ENCODE data around the gene TMEM116.
"Not testable (repeated sequence)": the region's sequence is repeated elsewhere in the genome, so short reads cannot be mapped to it uniquely, and the experiment has no call there.

TMEM116 gene

DNA sequence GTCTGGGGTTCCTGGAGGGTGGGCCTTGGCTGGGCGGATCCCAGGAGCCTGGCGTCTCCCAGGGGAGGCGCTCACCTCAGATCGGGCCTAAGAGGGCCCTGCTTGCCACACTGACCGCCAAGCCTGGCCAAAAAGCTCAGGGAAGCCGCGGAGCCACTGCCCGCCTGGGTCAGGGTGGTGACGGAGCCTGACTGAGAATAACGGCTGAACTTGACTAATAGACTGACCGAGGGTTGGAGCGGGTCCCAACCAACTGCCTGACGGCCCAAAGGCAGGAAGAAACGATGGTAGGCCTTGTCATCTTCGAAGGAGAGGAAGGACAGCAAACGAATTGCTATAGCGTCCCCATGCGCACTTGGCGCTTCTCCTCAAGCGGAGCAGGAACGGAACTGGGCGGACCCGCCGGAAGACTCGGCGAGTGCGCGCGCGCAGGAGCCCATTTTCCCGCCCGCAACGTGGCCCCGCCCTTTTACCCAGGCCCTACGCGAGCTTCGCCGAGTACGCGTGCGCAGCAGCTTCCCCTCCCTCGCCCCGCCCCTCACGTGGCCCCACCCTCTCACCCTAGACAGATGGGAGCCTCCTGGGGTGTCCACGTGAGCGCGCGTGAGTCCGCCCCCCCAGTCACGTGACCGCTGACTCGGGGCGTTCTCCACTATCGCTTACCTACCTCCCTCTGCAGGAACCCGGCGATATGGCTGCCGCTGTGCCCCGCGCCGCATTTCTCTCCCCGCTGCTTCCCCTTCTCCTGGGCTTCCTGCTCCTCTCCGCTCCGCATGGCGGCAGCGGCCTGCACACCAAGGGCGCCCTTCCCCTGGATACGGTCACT lies at the start of gene TMEM116, which contains the start of gene ERP29:
Gene TMEM116, minus strand, starts transcription at position 391 of the 826 bp plus-strand sequence. CDS start 7,895 bp downstream, outside the sequence.
Gene ERP29, plus strand, starts transcription at position 652 of the 826 bp plus-strand sequence. Its CDS starts 40 bp downstream, at position 692.
- no peak for TF ChIP-seq ZFX (IDR thresholded peaks at IDR 0.05; ENCODE audit: borderline replicate concordance)
- TF ChIP-seq, protein P1, sequence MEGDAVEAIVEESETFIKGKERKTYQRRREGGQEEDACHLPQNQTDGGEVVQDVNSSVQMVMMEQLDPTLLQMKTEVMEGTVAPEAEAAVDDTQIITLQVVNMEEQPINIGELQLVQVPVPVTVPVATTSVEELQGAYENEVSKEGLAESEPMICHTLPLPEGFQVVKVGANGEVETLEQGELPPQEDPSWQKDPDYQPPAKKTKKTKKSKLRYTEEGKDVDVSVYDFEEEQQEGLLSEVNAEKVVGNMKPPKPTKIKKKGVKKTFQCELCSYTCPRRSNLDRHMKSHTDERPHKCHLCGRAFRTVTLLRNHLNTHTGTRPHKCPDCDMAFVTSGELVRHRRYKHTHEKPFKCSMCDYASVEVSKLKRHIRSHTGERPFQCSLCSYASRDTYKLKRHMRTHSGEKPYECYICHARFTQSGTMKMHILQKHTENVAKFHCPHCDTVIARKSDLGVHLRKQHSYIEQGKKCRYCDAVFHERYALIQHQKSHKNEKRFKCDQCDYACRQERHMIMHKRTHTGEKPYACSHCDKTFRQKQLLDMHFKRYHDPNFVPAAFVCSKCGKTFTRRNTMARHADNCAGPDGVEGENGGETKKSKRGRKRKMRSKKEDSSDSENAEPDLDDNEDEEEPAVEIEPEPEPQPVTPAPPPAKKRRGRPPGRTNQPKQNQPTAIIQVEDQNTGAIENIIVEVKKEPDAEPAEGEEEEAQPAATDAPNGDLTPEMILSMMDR (IDR thresholded peaks at IDR 0.05), result peak; percentile 66
- H3K27ac ChIP-seq, result peak within 1 kb of the TSS; percentile 99

DNA sequence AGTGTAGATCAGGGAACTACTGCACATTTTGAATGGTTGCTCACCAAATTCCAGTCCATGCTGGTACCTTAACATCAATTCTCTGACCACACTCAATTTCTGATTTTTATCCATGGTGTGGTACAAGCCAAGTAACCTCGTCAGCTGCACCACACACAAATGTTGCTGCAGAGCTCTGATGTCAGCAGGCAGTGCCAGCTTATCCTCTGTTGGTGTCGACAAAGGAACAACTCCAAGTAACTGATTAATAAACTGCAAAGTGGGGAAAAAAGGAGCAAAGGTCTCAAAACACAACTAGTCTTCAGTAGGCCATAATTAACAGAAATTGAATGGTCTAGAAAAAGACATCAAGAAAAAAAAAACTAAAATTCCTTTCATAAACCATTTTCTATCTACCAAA lies 48.2 kb upstream of the TMEM116 start:
- H3K27ac ChIP-seq, result no peak overlapping the region
- TF ChIP-seq, protein P1 (IDR thresholded peaks at IDR 0.05), result no peak
- TF ChIP-seq ZFX (IDR thresholded peaks at IDR 0.05; ENCODE audit: borderline replicate concordance), result no peak

DNA sequence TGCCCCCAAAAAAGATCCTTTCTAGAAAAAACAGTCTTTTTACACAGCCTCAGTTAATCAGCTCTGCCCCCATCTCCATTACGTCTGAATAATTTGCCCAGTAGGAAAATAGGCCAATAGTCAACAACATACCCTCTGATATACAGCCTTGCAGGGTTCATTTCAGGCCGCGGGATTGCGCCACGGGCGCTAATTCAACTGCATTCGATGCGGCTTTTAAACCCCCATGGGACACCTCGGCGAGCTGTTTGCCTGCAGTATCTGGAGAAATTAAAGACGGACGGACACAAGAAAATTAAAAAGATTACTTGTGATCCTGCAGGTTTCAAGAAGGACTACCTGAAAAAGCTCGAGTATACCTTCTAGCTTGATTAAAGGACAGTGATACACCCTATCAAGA lies 36.4 kb upstream of the TMEM116 start:
- TF ChIP-seq, protein P1 (IDR thresholded peaks at IDR 0.05), result no peak
- TF ChIP-seq ZFX (IDR thresholded peaks at IDR 0.05; ENCODE audit: borderline replicate concordance), result no peak
- no peak overlapping the region for H3K27ac ChIP-seq

DNA sequence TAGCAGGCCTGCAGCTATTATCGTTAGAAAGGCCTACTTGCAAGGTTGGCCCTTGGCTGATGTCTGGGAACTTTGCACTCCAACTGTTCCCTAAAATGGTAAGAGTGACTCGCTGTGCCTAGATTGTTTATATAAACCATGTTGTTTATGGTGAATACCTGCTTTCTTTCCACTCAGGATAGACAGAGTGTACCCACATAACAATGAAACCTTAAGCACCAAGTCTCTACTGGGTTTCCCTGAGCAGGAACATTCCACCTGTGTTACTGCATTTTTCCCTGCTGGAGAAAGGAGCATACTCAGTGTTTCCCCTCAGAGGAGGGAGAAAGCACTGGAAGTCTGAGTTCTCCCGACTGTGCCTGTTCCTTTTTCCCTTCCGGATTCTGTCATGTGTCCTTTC lies 33.0 kb upstream of the TMEM116 start:
- TF ChIP-seq, protein P1 (IDR thresholded peaks at IDR 0.05), result no peak
- TF ChIP-seq ZFX (IDR thresholded peaks at IDR 0.05; ENCODE audit: borderline replicate concordance), result no peak
- H3K27ac ChIP-seq, result no peak overlapping the region

DNA sequence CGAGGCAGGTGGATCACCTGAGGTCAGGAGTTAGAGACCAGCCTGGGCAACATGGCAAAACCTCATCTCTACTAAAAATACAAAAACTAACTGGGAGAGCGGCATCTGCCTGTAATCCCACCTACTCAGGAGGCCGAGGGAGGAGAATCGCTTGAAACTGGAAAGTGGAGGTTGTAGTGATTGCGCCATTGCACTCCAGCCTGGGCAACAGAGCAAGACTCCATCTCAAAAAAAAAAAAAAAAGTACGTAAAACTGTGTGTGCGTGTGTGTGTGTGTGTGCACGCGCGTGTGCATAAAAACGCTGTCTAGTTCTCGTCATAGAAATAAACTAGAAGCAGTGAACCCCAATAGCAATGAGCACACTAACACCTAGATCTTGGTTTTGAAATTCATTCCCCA lies 23.6 kb upstream of the TMEM116 start:
- H3K27ac ChIP-seq, result not testable (repeated sequence)

DNA sequence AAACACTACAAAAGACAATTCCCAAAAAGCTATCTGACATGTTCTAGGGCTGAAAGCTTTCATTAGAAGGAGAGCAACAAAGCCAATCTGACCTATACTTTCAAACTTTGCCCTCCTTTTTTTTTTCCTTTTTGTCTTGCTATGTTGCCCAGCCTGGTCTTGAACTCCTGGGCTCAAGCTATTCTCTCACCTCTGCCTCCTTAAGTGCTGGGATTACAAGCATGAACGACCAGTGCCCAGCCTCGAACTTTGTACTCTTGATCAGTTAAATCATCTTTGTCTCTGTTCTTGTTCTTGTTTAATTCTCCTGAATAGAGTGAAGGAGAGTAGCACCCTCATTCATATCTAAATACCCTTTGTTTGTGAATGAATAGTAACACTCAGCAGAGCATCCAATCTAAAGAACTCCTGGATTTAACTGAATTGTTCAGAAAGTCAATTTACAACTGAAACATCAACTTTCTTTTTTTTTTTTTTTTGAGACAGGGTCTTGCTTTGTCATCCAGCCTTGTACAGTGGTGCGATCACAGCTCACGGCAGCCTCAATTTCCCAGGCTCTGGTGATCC lies 22.3 kb upstream of the TMEM116 start:
- no peak overlapping the region for H3K27ac ChIP-seq
- no peak for TF ChIP-seq ZFX (IDR thresholded peaks at IDR 0.05; ENCODE audit: borderline replicate concordance)
- TF ChIP-seq, protein P1 (IDR thresholded peaks at IDR 0.05), result no peak

DNA sequence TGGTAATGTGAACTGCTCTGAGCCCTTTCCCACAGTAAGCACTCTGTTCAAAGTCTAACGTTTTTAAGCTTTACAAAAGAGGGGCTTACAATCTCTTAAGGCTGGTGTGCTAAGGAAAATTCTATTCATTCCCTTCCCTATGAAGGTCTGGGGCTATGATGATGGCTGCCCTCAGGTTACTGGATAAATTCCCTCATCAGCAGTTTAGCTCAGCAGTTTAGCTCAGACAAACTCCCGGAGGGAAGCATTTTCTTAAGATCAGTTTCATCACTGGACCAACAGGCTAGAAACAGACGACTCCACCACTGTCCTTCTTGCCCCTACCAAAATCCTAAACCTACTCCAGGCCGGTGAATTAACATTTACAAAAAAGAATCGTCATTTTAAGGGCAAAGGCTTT lies 19.3 kb upstream of the TMEM116 start:
- no peak overlapping the region for H3K27ac ChIP-seq
- TF ChIP-seq, protein P1 (IDR thresholded peaks at IDR 0.05), result no peak
- no peak for TF ChIP-seq ZFX (IDR thresholded peaks at IDR 0.05; ENCODE audit: borderline replicate concordance)

Data from 22Rv1 (cell line).